HCEC 1CT (cell line): ENCODE data around the gene GKN2.
"Not testable (repeated sequence)": the region's sequence is repeated elsewhere in the genome, so short reads cannot be mapped to it uniquely, and the experiment has no call there.

Experiments
- DNase-seq: peaks from one replicate; pipeline ENCODE4 v3.0.0-alpha.2; 2017

Gene GKN2

GRCh38 chr2:68955432-68955831, 2.7 kb upstream of the GKN2 start:
- not testable (repeated sequence) for DNase-seq

GRCh38 chr2:68951899-68952298, 794 bp downstream of the GKN2 start:
- DNase-seq: no peak

GRCh38 chr2:68948710-68949109, 4.0 kb downstream of the GKN2 start:
- no peak for DNase-seq

- no peak for DNase-seq
These were observed 6.6 kb downstream of the GKN2 start for GRCh38 chr2:68946117-68946516.

- DNase-seq: peak; percentile 58
These were observed 8.8 kb downstream of the GKN2 start for GRCh38 chr2:68943581-68944568.

GRCh38 chr2:68942827-68943226, 9.9 kb downstream of the GKN2 start:
- no peak for DNase-seq

- DNase-seq: no peak
These were observed 12.3 kb downstream of the GKN2 start for GRCh38 chr2:68940369-68940768.

GRCh38 chr2:68939962-68940361, 12.7 kb downstream of the GKN2 start:
- DNase-seq: no peak

- DNase-seq: no peak
These were observed 13.8 kb downstream of the GKN2 start for GRCh38 chr2:68938938-68939337.

- DNase-seq: no peak
These were observed 15.2 kb downstream of the GKN2 start for GRCh38 chr2:68937346-68938055.

- no peak for DNase-seq
These were observed 15.8 kb downstream of the GKN2 start for GRCh38 chr2:68936889-68937288.

GRCh38 chr2:68936427-68936826, 16.3 kb downstream of the GKN2 start:
- peak; percentile 31 for DNase-seq

- no peak for DNase-seq
These were observed 17.2 kb downstream of the GKN2 start for GRCh38 chr2:68935471-68935870.

GRCh38 chr2:68934021-68934420, 18.7 kb downstream of the GKN2 start:
- no peak for DNase-seq

GRCh38 chr2:68932402-68932801, 20.3 kb downstream of the GKN2 start:
- no peak for DNase-seq

- peak; percentile 15 for DNase-seq
These were observed 20.9 kb downstream of the GKN2 start for GRCh38 chr2:68931799-68932198.

- DNase-seq: no peak
These were observed 21.5 kb downstream of the GKN2 start for GRCh38 chr2:68931149-68931711.

- no peak for DNase-seq
These were observed 25.9 kb downstream of the GKN2 start for GRCh38 chr2:68926796-68927195.

- peak; percentile 23 for DNase-seq
These were observed 27.3 kb downstream of the GKN2 start for GRCh38 chr2:68925295-68925896.

- DNase-seq: no peak
These were observed 31.0 kb downstream of the GKN2 start for GRCh38 chr2:68921646-68922045.

GRCh38 chr2:68920481-68921170, 32.1 kb downstream of the GKN2 start:
- no peak for DNase-seq

- DNase-seq: no peak
These were observed 34.2 kb downstream of the GKN2 start for GRCh38 chr2:68918497-68918896.
